BE2C (cell line): ENCODE results near the gene PLA2G6. TPM values are rescaled to one million over a fixed set of nuclear protein-coding genes. Genes with fewer than 3 reads are reported as not detected.

Experiments
- DNase-seq: peaks from one replicate; pipeline ENCODE4 v3.0.0-alpha.2; 2020
- H3K27me3 ChIP-seq: fragments of 250-450 bp; sonication (Bioruptor Pico); 2 replicates; pipeline ENCODE4 v1.5.1; 2020; ENCODE audit warnings: mild to moderate bottlenecking
- H3K36me3 ChIP-seq: fragments of 250-450 bp; sonication (Bioruptor Pico); 2 replicates; pipeline ENCODE4 v1.5.1; 2020; ENCODE audit warnings: mild to moderate bottlenecking
- H3K4me1 ChIP-seq: fragments of 250-450 bp; sonication (Bioruptor Pico); 2 replicates; pipeline ENCODE4 v1.5.1; 2020
- H3K4me3 ChIP-seq: 2 replicates; pipeline ENCODE4 v1.5.1; 2011; ENCODE audit warnings: low read depth, low read length
- H3K9me3 ChIP-seq: fragments of 250-450 bp; sonication (Bioruptor Pico); 2 replicates; pipeline ENCODE4 v1.5.1; 2020
- polyA plus RNA-seq: library from polyadenylated mRNA; unstranded; fragments of >200 nt; gene quantifications from one replicate; pipeline ENCODE4 v1.2.1, GENCODE V29; 2012; ENCODE audit warnings: low read depth, missing spikeins; ENCODE audit not compliant: insufficient read length, insufficient read depth
- TF ChIP-seq, protein P1 (sequence below): IDR thresholded peaks from 2 replicates; pipeline ENCODE4 v1.5.1; 2012; ENCODE audit warnings: mild to moderate bottlenecking, low read depth, low read length

The PLA2G6 gene, protein sequence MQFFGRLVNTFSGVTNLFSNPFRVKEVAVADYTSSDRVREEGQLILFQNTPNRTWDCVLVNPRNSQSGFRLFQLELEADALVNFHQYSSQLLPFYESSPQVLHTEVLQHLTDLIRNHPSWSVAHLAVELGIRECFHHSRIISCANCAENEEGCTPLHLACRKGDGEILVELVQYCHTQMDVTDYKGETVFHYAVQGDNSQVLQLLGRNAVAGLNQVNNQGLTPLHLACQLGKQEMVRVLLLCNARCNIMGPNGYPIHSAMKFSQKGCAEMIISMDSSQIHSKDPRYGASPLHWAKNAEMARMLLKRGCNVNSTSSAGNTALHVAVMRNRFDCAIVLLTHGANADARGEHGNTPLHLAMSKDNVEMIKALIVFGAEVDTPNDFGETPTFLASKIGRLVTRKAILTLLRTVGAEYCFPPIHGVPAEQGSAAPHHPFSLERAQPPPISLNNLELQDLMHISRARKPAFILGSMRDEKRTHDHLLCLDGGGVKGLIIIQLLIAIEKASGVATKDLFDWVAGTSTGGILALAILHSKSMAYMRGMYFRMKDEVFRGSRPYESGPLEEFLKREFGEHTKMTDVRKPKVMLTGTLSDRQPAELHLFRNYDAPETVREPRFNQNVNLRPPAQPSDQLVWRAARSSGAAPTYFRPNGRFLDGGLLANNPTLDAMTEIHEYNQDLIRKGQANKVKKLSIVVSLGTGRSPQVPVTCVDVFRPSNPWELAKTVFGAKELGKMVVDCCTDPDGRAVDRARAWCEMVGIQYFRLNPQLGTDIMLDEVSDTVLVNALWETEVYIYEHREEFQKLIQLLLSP
- 23.0 TPM for polyA plus RNA-seq

DNA sequence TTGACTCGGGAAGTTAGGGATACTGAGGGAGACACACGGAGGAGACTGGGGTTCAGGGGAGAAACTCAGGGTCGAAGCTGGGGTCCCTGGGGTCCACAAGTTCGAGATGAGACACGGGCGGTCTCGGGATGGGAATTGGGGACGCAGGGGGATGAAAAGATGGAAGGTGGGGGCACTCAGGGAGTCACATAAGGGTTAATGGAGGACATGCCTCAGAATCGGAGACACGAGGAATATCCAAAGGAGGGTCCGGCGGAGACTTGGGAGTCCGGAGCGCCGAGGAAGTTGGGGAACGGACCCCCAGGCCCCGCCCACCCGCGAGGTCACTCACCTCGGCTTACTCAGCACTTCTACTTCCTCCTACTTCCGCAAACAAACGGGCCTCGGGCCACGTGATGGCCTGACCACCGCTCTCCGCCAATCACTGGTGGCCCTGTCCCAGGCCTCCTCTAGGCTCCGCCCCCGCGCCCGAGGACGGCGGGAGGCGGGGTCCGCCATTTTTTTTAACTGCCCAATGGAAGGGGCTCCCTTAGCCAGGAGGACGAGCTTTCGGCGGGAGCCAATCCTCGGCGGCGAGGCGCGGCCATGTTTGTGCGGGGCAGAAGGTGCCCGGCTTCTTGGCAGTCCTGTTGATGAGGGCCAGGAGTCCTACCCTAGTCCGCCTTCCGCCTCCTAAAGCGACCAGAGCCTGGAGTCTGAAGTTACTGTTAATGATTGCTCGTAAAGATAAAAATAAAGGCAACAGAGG, at the start of gene PLA2G6:
PLA2G6 (minus strand) TSS at position 378 of the 748 bp plus-strand sequence. CDS start 12,404 bp downstream, outside the sequence.
- Histone ChIP-seq H3K4me3 (peak within 1 kb of the TSS; percentile 75), H3K9me3 (no peaks in the 10 kb centered on the region), H3K36me3 (no peaks in the 10 kb centered on the region), H3K27me3 (no peaks in the 10 kb centered on the region), H3K4me1 (peaks cover 5% of the 10 kb centered on the region; the same call in 1 of the 2 replicates)
- TF ChIP-seq, protein P1, sequence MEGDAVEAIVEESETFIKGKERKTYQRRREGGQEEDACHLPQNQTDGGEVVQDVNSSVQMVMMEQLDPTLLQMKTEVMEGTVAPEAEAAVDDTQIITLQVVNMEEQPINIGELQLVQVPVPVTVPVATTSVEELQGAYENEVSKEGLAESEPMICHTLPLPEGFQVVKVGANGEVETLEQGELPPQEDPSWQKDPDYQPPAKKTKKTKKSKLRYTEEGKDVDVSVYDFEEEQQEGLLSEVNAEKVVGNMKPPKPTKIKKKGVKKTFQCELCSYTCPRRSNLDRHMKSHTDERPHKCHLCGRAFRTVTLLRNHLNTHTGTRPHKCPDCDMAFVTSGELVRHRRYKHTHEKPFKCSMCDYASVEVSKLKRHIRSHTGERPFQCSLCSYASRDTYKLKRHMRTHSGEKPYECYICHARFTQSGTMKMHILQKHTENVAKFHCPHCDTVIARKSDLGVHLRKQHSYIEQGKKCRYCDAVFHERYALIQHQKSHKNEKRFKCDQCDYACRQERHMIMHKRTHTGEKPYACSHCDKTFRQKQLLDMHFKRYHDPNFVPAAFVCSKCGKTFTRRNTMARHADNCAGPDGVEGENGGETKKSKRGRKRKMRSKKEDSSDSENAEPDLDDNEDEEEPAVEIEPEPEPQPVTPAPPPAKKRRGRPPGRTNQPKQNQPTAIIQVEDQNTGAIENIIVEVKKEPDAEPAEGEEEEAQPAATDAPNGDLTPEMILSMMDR: no peak
- DNase-seq: peak; percentile 99

DNA sequence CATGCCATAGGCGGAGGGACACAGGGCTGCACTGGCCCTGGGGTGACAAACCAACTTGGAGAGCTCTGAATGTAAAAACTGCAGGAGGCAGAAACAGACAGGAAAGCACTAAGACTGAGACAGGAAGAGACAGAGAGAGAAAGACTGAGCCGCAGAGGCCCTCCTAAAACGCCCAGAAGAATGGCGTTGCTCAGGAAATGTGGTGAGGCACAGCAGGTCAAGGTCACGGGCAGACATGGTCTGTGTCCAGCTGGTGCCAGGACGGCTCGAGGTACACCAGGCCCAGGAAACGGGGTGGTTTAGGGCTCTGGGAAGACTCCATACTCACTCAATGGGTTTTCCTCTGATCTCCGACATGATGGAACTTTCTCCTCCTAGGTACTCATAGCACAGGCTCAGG, 49.3 kb upstream of the PLA2G6 start:
- no peak for DNase-seq
- Histone ChIP-seq H3K9me3 (no peaks in the 10 kb centered on the region), H3K4me3 (no peak overlapping the region), H3K4me1 (peaks cover 4% of the 10 kb centered on the region; the same call in 1 of the 2 replicates), H3K36me3 (peaks cover 21% of the 10 kb centered on the region), H3K27me3 (no peaks in the 10 kb centered on the region)
- TF ChIP-seq, protein P1: no peak

DNA sequence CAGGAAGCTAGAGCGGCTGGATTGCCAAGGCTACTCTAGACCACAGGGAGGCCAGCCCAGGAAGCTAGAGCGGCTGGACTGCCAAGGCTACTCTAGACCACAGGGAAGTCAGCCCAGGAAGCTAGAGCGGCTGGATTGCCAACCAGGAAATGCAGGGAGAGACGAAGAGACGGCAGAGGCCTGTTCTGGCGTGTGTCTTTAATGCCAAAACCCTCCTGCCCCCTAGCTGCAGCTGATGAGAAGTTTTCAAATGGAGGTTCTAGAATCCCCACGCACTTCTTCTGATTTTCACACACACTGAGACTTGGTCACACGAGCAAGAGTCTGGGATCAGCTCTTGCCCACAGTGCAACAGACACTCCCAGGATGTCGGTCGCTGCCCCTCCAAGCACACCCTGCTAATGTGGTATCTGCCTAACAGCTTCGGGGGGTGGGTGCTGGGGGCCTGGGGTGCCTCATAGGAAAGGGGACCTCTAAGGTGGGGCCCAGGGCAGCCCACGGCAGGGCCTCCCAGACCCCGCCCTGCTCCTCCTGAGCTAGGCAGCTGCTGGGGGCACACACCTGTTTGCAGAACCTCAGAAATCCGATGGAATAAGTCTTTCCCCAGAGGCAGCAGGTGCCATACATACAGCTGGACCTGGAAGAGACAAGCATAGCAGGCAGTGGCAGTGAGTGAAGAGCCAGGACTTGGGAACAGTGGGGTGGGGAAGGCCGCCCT, 48.6 kb upstream of the PLA2G6 start:
- peaks cover 18% of the 10 kb centered on the region for H3K36me3 ChIP-seq
- no peaks in the 10 kb centered on the region for H3K9me3 ChIP-seq
- TF ChIP-seq, protein P1: peak; percentile 57
- peak; percentile 47 for DNase-seq
- no peak overlapping the region for H3K4me3 ChIP-seq
- no peaks in the 10 kb centered on the region for H3K27me3 ChIP-seq
- peaks cover 4% of the 10 kb centered on the region; the same call in 1 of the 2 replicates for H3K4me1 ChIP-seq

DNA sequence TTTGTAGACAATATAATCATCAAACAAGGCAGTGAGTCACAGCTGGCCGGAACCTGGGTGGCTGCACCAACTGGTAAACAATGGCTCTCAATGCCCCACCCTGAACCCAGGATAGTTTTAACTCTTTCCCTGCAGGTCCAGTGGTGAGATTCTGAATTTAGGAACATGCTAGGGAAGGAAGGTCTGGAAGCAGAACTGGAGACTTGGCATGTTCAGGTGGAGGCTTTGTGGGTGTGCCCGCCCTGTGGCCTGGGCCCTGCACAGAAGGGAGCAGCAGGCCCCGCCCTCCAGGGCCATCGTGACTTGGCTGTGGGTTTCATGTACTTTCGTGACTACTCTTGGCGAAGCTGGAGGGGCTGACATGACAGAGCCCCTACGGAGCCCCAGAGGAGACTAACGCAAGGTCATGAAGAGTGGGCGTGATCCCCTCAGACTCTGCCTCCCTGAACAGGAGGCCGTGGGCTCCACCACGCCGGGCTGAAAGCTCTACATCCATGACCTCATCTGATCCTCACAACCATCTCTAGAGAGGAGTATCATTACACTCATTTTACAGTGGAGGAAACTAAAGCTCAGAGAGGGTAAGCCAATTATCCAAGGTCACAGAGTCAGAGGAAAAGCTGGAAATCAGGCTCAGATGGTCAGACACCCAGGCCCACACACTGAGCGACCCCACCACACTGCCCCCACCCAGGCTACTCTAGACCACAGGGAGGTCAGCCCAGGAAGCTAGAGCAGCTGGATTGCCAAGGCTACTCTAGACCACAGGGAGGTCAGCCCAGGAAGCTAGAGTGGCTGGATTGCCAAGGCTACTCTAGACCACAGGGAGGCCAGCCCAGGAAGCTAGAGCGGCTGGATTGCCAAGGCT, 47.5 kb upstream of the PLA2G6 start:
- TF ChIP-seq, protein P1: no peak
- no peak for DNase-seq
- Histone ChIP-seq H3K27me3 (no peaks in the 10 kb centered on the region), H3K36me3 (peaks cover 16% of the 10 kb centered on the region), H3K9me3 (no peaks in the 10 kb centered on the region), H3K4me3 (no peak overlapping the region), H3K4me1 (peaks cover 4% of the 10 kb centered on the region; the same call in 1 of the 2 replicates)
